OCI-LY3 (cell line): ENCODE data around the gene PKD1L1.
"Not testable (repeated sequence)": the region's sequence is repeated elsewhere in the genome, so short reads cannot be mapped to it uniquely, and the experiment has no call there.

ENCODE experiments used
- H2AFZ ChIP-seq: fragments of 200-600, 300-600 bp; shearing (Covaris generic); 2 replicates; pipeline ENCODE4 v1.6.0; 2014; ENCODE audit warnings: antibody characterized with exemption, low read depth, low read length
- H3K27ac ChIP-seq: fragments of 200-600, 300-600 bp; sonication (generic); 2 replicates; pipeline ENCODE4 v1.5.1; 2014; ENCODE audit warnings: mild to moderate bottlenecking, low read length, moderate library complexity, mixed read lengths
- H3K27me3 ChIP-seq: fragments of 200-600, 300-600 bp; sonication (generic); 2 replicates; pipeline ENCODE4 v1.6.1; 2014; ENCODE audit warnings: low read depth, low read length, mixed read lengths
- H3K36me3 ChIP-seq: fragments of 200-600, 300-600 bp; sonication (generic); replicated peaks from 2 replicates; pipeline ENCODE3; 2014; ENCODE audit warnings: low read depth, low read length, mixed read lengths
- H3K4me1 ChIP-seq: fragments of 300-600, 200-600 bp; sonication (generic); 2 replicates; pipeline ENCODE4 v1.6.1; 2014; ENCODE audit warnings: low read length, mixed read lengths
- H3K4me2 ChIP-seq: fragments of 200-600, 300-600 bp; sonication (generic); 2 replicates; pipeline ENCODE4 v1.6.1; 2014; ENCODE audit warnings: low read length, mixed read lengths
- H3K4me3 ChIP-seq: fragments of 300-600, 200-600 bp; sonication (generic); 2 replicates; pipeline ENCODE4 v1.5.1; 2014; ENCODE audit warnings: antibody characterized with exemption, mild to moderate bottlenecking, low read length, moderate library complexity
- H3K79me2 ChIP-seq: fragments of 300-600, 200-600 bp; shearing (Covaris generic); 2 replicates; pipeline ENCODE4 v1.6.1; 2014; ENCODE audit warnings: mild to moderate bottlenecking, low read length, mixed read lengths
- H3K9ac ChIP-seq: fragments of 300-600, 200-600 bp; shearing (Covaris generic); 2 replicates; pipeline ENCODE4 v1.6.0; 2014; ENCODE audit warnings: mild to moderate bottlenecking, low read length, moderate library complexity
- H3K9me3 ChIP-seq: fragments of 200-600, 300-600 bp; shearing (Covaris generic); 2 replicates; pipeline ENCODE4 v1.6.1; 2014; ENCODE audit warnings: low read length, mixed read lengths; ENCODE audit not compliant: insufficient read depth
- H4K20me1 ChIP-seq: fragments of 200-600, 300-600 bp; sonication (generic); 2 replicates; pipeline ENCODE4 v1.6.1; 2016; ENCODE audit warnings: low read length, mixed read lengths; ENCODE audit not compliant: insufficient read depth
- CTCF ChIP-seq: fragments of 200-600, 300-600 bp; sonication (generic); IDR thresholded peaks from 2 replicates; pipeline ENCODE4 v1.5.1; 2014; ENCODE audit warnings: antibody characterized with exemption, low read length, low read depth
- EZH2phosphoT487 ChIP-seq: fragments of 200-600 bp; shearing (Covaris generic); IDR thresholded peaks from 2 replicates; pipeline ENCODE4 v1.6.1; 2018; ENCODE audit warnings: antibody characterized with exemption, mixed run types, low read depth

The PKD1L1 gene

GRCh38 chr7:47799524-47799923 is 148.7 kb downstream of the PKD1L1 start:
- H3K4me3 ChIP-seq, result no peak overlapping the region
- no peak overlapping the region for H2AFZ ChIP-seq
- H3K79me2 ChIP-seq, result no peaks in the 10 kb centered on the region
- no peaks in the 10 kb centered on the region for H3K4me1 ChIP-seq
- no peaks in the 10 kb centered on the region for H3K27me3 ChIP-seq
- no peak overlapping the region for H3K4me2 ChIP-seq
- no peak overlapping the region for H3K27ac ChIP-seq
- no peaks in the 10 kb centered on the region for H3K36me3 ChIP-seq
- TF ChIP-seq CTCF (no peak), EZH2phosphoT487 (no peak)
- H3K9ac ChIP-seq, result no peak overlapping the region
- H4K20me1 ChIP-seq, result no peaks in the 10 kb centered on the region
- H3K9me3 ChIP-seq, result no peaks in the 10 kb centered on the region

GRCh38 chr7:47796347-47796746 is 151.9 kb downstream of the PKD1L1 start:
- Histone ChIP-seq H3K9ac (no peak overlapping the region), H3K27me3 (no peaks in the 10 kb centered on the region), H3K36me3 (no peaks in the 10 kb centered on the region), H3K4me1 (peaks cover 11% of the 10 kb centered on the region), H3K27ac (no peak overlapping the region), H3K4me3 (no peak overlapping the region), H3K4me2 (no peak overlapping the region), H3K79me2 (no peaks in the 10 kb centered on the region), H4K20me1 (no peaks in the 10 kb centered on the region), H3K9me3 (no peaks in the 10 kb centered on the region), H2AFZ (no peak overlapping the region)
- TF ChIP-seq CTCF, result no peak
- no peak for TF ChIP-seq EZH2phosphoT487

- H3K4me3 ChIP-seq, result no peak overlapping the region
- H3K79me2 ChIP-seq, result no peaks in the 10 kb centered on the region
- TF ChIP-seq EZH2phosphoT487 (no peak), CTCF (no peak)
- H3K9ac ChIP-seq, result no peak overlapping the region
- H4K20me1 ChIP-seq, result no peaks in the 10 kb centered on the region
- H3K4me2 ChIP-seq, result no peak overlapping the region
- H3K27ac ChIP-seq, result no peak overlapping the region
- H3K4me1 ChIP-seq, result peaks cover 11% of the 10 kb centered on the region
- H3K27me3 ChIP-seq, result no peaks in the 10 kb centered on the region
- no peaks in the 10 kb centered on the region for H3K9me3 ChIP-seq
- no peaks in the 10 kb centered on the region for H3K36me3 ChIP-seq
- no peak overlapping the region for H2AFZ ChIP-seq
Observed at GRCh38 chr7:47795631-47796030, 152.6 kb downstream of the PKD1L1 start.

- not testable (repeated sequence) for H3K9me3 ChIP-seq, H3K9ac ChIP-seq, H3K4me2 ChIP-seq, H3K4me3 ChIP-seq, H3K27me3 ChIP-seq, H4K20me1 ChIP-seq, H3K79me2 ChIP-seq, H3K36me3 ChIP-seq, H2AFZ ChIP-seq, H3K27ac ChIP-seq
- peaks cover 11% of the 10 kb centered on the region for H3K4me1 ChIP-seq
Observed at GRCh38 chr7:47795126-47795525, 153.1 kb downstream of the PKD1L1 start.

- Histone ChIP-seq H3K27ac (no peak overlapping the region), H3K9ac (no peak overlapping the region), H3K4me3 (no peak overlapping the region), H2AFZ (no peak overlapping the region), H3K4me2 (no peak overlapping the region), H3K4me1 (peaks cover 11% of the 10 kb centered on the region), H4K20me1 (no peaks in the 10 kb centered on the region), H3K9me3 (no peaks in the 10 kb centered on the region), H3K79me2 (no peaks in the 10 kb centered on the region), H3K27me3 (no peaks in the 10 kb centered on the region), H3K36me3 (no peaks in the 10 kb centered on the region)
- no peak for TF ChIP-seq CTCF
- no peak for TF ChIP-seq EZH2phosphoT487
Observed at GRCh38 chr7:47794016-47794415, 154.2 kb downstream of the PKD1L1 start.

- H3K4me3 ChIP-seq, result peak overlapping the region; percentile 26; the same call in 1 of the 2 replicates
- not testable (repeated sequence) for H3K36me3 ChIP-seq, H4K20me1 ChIP-seq, H3K27me3 ChIP-seq, H3K79me2 ChIP-seq, H3K9ac ChIP-seq, H3K9me3 ChIP-seq, H3K27ac ChIP-seq, H2AFZ ChIP-seq
- H3K4me2 ChIP-seq, result peak overlapping the region; percentile 36
- H3K4me1 ChIP-seq, result peaks cover 11% of the 10 kb centered on the region
Observed at GRCh38 chr7:47793186-47793585, 155.1 kb downstream of the PKD1L1 start.
